Calu3 (cell line): ENCODE results near the gene DPEP3. TPM values are rescaled to one million over a fixed set of nuclear protein-coding genes. Genes with fewer than 3 reads are reported as not detected.
A peak's percentile ranks its signal among the peaks of the same experiment; 100 is the strongest.

Experiments
- BruUV-seq: library from RNA; stranded (reverse); fragments of 400-500 nt; replicated peaks from 2 replicates; lab custom pipeline; 2021; lab: Mats Ljungman, UMichigan
- CTCF ChIA-PET: fragments of 300-600 bp; sonication (Branson Sonifier 250); formaldehyde crosslinking; loops from one replicate; lab custom pipeline; 2022; ENCODE audit warnings: antibody characterized with exemption; lab: Charles Lee
- DNase-seq: peaks from one replicate; pipeline ENCODE4 v3.0.0; 2022
- H3K27ac Mint-ChIP-seq: one replicate; pipeline ENCODE4 v1.8.0; 2022; ENCODE audit warnings: mixed read lengths; ENCODE audit not compliant: unreplicated experiment
- H3K27me3 Mint-ChIP-seq: one replicate; pipeline ENCODE4 v1.8.0; 2022; ENCODE audit warnings: mixed read lengths; ENCODE audit not compliant: unreplicated experiment
- H3K36me3 Mint-ChIP-seq: one replicate; pipeline ENCODE4 v1.8.0; 2022; ENCODE audit warnings: mild to moderate bottlenecking, moderate library complexity, mixed read lengths; ENCODE audit not compliant: insufficient read depth, unreplicated experiment
- H3K4me1 Mint-ChIP-seq: one replicate; pipeline ENCODE4 v1.8.0; 2022; ENCODE audit warnings: mild to moderate bottlenecking, low read depth, mixed read lengths; ENCODE audit not compliant: unreplicated experiment
- H3K4me3 Mint-ChIP-seq: one replicate; pipeline ENCODE4 v1.8.0; 2022; ENCODE audit warnings: mild to moderate bottlenecking, low read depth, moderate library complexity, mixed read lengths; ENCODE audit not compliant: unreplicated experiment
- H3K9me3 Mint-ChIP-seq: one replicate; pipeline ENCODE4 v1.8.0; 2022; ENCODE audit warnings: low read depth, mixed read lengths; ENCODE audit not compliant: unreplicated experiment
- CTCF ChIP-seq: fragments of 200-600 bp; IDR thresholded peaks from one replicate; pipeline ENCODE4 v1.8.0; 2022; ENCODE audit warnings: antibody characterized with exemption; ENCODE audit not compliant: unreplicated experiment
- intact Hi-C: fragments of 100-400 bp; cut with micrococcal nuclease; formaldehyde crosslinking; loops from one replicate; pipeline ENCODE4 v1.10.0; 2022; ENCODE audit not compliant: unreplicated experiment
- total RNA-seq: library from RNA; stranded (reverse); gene quantifications from 2 replicates; pipeline ENCODE4 v1.2.3, GENCODE V29; 2022

DPEP3 gene
- total RNA-seq, 1 experiment from 2014 or later, result not detected

- intact Hi-C loops, result no loop called here
- Mint-ChIP-seq H3K4me1 (peaks cover 9% of the 10 kb centered on the region), H3K36me3 (peaks cover 51% of the 10 kb centered on the region), H3K9me3 (no peaks in the 10 kb centered on the region), H3K27me3 (no peaks in the 10 kb centered on the region), H3K4me3 (no peak overlapping the region), H3K27ac (no peak overlapping the region)
- no peak for TF ChIP-seq CTCF
- no peak for DNase-seq
- CTCF ChIA-PET, result interaction anchor here (0.5 to 1.1 kb wide), 2 partner anchors 9 to 118 kb away, joined by 4 to 5 read pairs; no protein-coding TSS in a partner anchor
- no TSS peak for BruUV-seq
These were observed 29.9 kb downstream of the DPEP3 start for GRCh38 chr16:67950335-67950843.

DNA sequence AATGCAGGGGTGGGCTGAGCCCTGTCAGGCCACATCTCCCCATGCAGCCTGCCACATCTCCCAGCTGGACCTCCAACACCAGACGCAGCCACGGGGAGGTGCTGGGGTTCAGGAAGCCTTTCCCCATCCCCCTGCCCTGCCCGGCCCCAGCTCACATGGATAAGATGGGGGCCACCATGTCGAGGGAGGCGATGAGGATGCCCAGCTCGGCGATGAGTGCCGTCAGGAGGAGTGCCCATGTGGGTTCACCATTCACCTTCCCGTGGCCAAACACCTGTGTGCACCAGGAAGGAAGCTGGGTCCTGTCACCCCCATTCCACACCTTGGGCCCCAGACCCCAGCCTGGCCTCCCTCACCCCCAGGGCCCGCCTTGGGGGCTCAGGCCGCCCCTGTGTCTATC lies 30.7 kb downstream of the DPEP3 start:
- BruUV-seq, result no TSS peak
- H3K27me3 Mint-ChIP-seq, result no peaks in the 10 kb centered on the region
- CTCF ChIA-PET, result interaction anchor here (1.1 kb wide), 1 partner anchor 8 kb away, joined by 4 read pairs; no protein-coding TSS in a partner anchor

DNA sequence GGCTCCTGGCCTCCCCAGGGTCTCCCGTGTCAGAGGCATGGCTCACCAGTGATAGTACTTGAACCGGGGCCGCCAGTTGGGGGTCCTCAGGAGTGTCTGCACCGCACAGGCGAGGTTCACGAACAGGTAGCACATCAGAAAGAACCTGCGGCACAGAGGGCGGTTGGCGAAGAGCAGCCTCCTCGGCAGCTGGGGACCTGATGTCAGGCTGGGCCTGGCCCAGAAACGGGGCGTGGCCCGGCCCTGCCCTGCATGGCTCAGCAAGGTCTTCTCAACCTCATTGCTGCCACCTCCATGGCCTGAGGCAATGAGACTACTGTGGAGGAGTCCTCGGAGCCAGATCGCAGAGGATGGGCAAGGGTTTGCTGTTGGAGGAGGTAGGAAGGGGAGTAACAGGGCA lies 32.3 kb downstream of the DPEP3 start:
- DNase-seq, result no peak
- peaks cover 9% of the 10 kb centered on the region for H3K4me1 Mint-ChIP-seq
- no TSS peak for BruUV-seq
- H3K27ac Mint-ChIP-seq, result peak overlapping the region; percentile 56
- CTCF ChIA-PET, result no interaction called here
- intact Hi-C loops, result no loop called here
- TF ChIP-seq CTCF, result no peak
- H3K36me3 Mint-ChIP-seq, result peaks cover 63% of the 10 kb centered on the region
- no peaks in the 10 kb centered on the region for H3K9me3 Mint-ChIP-seq
- peak overlapping the region; percentile 33 for H3K4me3 Mint-ChIP-seq
- no peaks in the 10 kb centered on the region for H3K27me3 Mint-ChIP-seq

More for the DNA sequence above, 30.7 kb downstream of the DPEP3 start:
- Mint-ChIP-seq H3K9me3 (no peaks in the 10 kb centered on the region), H3K27ac (peak overlapping the region; percentile 56), H3K36me3 (peaks cover 59% of the 10 kb centered on the region), H3K4me3 (no peak overlapping the region), H3K4me1 (peaks cover 9% of the 10 kb centered on the region)
- intact Hi-C loops, result no loop called here
- TF ChIP-seq CTCF, result no peak
- DNase-seq, result no peak

DNA sequence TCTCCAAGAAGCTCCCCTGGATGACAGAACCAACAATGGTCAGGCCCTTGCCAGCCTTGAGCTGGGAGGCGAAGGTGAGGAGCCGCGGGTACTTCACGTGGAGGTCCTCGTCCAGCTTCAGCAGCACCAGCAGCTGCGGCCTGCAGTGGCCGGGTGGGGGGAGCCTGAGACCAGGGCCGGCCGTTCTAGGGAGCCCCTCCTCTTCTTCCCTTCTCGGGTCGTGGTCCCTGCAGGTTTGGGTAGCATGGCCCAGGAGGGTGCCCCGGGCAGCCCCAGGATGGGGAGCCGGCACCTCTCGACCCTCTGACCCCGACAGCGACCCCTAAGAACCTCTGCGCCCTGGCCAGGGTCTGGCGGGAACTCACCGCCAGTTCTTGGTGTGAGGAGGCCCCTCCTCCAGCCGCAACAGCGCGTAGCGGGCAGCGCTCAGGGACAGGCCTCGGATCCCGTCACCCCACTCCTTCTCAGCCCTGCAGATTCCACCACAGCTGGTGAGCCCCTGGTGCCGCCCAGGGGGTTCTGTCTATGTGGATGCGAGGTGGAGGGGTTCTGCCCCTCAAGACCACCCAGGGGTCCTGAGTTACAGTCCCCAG lies 33.2 kb downstream of the DPEP3 start:
- intact Hi-C loops, result no loop called here
- peaks cover 67% of the 10 kb centered on the region for H3K36me3 Mint-ChIP-seq
- TF ChIP-seq CTCF, result no peak
- no peaks in the 10 kb centered on the region for H3K9me3 Mint-ChIP-seq
- no TSS peak for BruUV-seq
- H3K4me3 Mint-ChIP-seq, result no peak overlapping the region
- CTCF ChIA-PET, result no interaction called here
- no peak for DNase-seq
- H3K27me3 Mint-ChIP-seq, result no peaks in the 10 kb centered on the region
- H3K27ac Mint-ChIP-seq, result no peak overlapping the region
- peaks cover 9% of the 10 kb centered on the region for H3K4me1 Mint-ChIP-seq
